Measurements from ENCODE around the gene GTSF1L.

DNA sequence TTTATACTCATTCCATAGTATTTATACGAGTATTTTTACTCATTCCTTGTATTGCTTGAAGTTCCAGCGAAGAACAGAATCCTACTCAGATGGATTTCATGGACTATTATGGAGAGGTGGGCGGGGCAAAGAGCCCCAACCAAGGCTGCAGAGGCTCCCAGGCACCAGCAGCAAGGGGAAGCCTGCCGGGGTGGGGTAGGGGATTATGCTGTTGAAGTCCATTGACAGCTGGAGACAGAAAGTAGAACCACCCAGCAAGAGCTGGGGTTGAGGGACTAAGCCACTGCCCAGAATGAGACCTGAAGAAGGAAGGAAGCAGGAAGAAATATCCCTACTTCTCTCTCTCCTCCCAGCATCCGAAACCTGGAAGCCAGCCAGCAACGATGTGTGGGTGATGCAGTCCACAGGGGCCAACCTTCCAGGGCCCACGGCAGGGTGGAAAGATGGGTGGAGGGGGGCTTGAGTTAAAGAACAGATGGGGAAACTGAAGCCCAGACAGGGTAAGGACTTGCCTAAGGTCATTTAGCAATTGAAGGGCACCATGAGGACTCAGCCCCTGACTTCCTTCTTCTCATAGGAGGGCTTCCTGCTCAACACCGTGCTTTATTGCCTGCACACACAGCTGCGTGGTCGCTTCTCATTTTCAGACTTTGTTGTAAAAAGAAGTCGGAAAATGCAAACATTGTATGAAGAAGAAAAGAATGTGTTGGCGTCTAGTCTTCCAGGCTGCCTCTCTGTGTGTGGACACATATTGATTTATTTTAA, 18.3 kb upstream of the GTSF1L start:
- TF ChIP-seq EGR1 (conservative IDR thresholded peaks at IDR 0.05) = no peak
- TF ChIP-seq ZFP30 (CRISPR knock-in tag; IDR thresholded peaks at IDR 0.05; ENCODE audit: borderline replicate concordance) = no peak
- TF ChIP-seq, protein P1, sequence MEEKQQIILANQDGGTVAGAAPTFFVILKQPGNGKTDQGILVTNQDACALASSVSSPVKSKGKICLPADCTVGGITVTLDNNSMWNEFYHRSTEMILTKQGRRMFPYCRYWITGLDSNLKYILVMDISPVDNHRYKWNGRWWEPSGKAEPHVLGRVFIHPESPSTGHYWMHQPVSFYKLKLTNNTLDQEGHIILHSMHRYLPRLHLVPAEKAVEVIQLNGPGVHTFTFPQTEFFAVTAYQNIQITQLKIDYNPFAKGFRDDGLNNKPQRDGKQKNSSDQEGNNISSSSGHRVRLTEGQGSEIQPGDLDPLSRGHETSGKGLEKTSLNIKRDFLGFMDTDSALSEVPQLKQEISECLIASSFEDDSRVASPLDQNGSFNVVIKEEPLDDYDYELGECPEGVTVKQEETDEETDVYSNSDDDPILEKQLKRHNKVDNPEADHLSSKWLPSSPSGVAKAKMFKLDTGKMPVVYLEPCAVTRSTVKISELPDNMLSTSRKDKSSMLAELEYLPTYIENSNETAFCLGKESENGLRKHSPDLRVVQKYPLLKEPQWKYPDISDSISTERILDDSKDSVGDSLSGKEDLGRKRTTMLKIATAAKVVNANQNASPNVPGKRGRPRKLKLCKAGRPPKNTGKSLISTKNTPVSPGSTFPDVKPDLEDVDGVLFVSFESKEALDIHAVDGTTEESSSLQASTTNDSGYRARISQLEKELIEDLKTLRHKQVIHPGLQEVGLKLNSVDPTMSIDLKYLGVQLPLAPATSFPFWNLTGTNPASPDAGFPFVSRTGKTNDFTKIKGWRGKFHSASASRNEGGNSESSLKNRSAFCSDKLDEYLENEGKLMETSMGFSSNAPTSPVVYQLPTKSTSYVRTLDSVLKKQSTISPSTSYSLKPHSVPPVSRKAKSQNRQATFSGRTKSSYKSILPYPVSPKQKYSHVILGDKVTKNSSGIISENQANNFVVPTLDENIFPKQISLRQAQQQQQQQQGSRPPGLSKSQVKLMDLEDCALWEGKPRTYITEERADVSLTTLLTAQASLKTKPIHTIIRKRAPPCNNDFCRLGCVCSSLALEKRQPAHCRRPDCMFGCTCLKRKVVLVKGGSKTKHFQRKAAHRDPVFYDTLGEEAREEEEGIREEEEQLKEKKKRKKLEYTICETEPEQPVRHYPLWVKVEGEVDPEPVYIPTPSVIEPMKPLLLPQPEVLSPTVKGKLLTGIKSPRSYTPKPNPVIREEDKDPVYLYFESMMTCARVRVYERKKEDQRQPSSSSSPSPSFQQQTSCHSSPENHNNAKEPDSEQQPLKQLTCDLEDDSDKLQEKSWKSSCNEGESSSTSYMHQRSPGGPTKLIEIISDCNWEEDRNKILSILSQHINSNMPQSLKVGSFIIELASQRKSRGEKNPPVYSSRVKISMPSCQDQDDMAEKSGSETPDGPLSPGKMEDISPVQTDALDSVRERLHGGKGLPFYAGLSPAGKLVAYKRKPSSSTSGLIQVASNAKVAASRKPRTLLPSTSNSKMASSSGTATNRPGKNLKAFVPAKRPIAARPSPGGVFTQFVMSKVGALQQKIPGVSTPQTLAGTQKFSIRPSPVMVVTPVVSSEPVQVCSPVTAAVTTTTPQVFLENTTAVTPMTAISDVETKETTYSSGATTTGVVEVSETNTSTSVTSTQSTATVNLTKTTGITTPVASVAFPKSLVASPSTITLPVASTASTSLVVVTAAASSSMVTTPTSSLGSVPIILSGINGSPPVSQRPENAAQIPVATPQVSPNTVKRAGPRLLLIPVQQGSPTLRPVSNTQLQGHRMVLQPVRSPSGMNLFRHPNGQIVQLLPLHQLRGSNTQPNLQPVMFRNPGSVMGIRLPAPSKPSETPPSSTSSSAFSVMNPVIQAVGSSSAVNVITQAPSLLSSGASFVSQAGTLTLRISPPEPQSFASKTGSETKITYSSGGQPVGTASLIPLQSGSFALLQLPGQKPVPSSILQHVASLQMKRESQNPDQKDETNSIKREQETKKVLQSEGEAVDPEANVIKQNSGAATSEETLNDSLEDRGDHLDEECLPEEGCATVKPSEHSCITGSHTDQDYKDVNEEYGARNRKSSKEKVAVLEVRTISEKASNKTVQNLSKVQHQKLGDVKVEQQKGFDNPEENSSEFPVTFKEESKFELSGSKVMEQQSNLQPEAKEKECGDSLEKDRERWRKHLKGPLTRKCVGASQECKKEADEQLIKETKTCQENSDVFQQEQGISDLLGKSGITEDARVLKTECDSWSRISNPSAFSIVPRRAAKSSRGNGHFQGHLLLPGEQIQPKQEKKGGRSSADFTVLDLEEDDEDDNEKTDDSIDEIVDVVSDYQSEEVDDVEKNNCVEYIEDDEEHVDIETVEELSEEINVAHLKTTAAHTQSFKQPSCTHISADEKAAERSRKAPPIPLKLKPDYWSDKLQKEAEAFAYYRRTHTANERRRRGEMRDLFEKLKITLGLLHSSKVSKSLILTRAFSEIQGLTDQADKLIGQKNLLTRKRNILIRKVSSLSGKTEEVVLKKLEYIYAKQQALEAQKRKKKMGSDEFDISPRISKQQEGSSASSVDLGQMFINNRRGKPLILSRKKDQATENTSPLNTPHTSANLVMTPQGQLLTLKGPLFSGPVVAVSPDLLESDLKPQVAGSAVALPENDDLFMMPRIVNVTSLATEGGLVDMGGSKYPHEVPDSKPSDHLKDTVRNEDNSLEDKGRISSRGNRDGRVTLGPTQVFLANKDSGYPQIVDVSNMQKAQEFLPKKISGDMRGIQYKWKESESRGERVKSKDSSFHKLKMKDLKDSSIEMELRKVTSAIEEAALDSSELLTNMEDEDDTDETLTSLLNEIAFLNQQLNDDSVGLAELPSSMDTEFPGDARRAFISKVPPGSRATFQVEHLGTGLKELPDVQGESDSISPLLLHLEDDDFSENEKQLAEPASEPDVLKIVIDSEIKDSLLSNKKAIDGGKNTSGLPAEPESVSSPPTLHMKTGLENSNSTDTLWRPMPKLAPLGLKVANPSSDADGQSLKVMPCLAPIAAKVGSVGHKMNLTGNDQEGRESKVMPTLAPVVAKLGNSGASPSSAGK (IDR thresholded peaks at IDR 0.05) = no peak
- TF ChIP-seq, protein P2, sequence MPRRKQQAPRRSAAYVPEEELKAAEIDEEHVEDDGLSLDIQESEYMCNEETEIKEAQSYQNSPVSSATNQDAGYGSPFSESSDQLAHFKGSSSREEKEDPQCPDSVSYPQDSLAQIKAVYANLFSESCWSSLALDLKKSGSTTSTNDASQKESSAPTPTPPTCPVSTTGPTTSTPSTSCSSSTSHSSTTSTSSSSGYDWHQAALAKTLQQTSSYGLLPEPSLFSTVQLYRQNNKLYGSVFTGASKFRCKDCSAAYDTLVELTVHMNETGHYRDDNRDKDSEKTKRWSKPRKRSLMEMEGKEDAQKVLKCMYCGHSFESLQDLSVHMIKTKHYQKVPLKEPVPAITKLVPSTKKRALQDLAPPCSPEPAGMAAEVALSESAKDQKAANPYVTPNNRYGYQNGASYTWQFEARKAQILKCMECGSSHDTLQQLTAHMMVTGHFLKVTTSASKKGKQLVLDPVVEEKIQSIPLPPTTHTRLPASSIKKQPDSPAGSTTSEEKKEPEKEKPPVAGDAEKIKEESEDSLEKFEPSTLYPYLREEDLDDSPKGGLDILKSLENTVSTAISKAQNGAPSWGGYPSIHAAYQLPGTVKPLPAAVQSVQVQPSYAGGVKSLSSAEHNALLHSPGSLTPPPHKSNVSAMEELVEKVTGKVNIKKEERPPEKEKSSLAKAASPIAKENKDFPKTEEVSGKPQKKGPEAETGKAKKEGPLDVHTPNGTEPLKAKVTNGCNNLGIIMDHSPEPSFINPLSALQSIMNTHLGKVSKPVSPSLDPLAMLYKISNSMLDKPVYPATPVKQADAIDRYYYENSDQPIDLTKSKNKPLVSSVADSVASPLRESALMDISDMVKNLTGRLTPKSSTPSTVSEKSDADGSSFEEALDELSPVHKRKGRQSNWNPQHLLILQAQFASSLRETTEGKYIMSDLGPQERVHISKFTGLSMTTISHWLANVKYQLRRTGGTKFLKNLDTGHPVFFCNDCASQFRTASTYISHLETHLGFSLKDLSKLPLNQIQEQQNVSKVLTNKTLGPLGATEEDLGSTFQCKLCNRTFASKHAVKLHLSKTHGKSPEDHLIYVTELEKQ (CRISPR knock-in tag; IDR thresholded peaks at IDR 0.05) = no peak
- no peak for TF ChIP-seq ZNF384 (IDR thresholded peaks at IDR 0.05; ENCODE audit: low read depth, low read length)
- TF ChIP-seq, protein P3, sequence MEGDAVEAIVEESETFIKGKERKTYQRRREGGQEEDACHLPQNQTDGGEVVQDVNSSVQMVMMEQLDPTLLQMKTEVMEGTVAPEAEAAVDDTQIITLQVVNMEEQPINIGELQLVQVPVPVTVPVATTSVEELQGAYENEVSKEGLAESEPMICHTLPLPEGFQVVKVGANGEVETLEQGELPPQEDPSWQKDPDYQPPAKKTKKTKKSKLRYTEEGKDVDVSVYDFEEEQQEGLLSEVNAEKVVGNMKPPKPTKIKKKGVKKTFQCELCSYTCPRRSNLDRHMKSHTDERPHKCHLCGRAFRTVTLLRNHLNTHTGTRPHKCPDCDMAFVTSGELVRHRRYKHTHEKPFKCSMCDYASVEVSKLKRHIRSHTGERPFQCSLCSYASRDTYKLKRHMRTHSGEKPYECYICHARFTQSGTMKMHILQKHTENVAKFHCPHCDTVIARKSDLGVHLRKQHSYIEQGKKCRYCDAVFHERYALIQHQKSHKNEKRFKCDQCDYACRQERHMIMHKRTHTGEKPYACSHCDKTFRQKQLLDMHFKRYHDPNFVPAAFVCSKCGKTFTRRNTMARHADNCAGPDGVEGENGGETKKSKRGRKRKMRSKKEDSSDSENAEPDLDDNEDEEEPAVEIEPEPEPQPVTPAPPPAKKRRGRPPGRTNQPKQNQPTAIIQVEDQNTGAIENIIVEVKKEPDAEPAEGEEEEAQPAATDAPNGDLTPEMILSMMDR (IDR thresholded peaks at IDR 0.05 in 2 of 3, conservative IDR thresholded peaks at IDR 0.05 in 1 of 3; ENCODE audit: insufficient read depth in 2 of 3, low read depth in 1 of 3, low read length in 3 of 3) = no peak
